HEK293 (cell line): ENCODE data around the gene FNTB.

Source experiments
- EGR2 ChIP-seq: fragments of 450-650 bp; formaldehyde crosslinking; IDR thresholded peaks from 2 replicates; pipeline ENCODE4 v1.5.1; 2016; ENCODE audit warnings: low read depth, missing biosample characterization, missing genetic modification characterization
- IKZF3 ChIP-seq: fragments of 450-650 bp; IDR thresholded peaks from 2 replicates; pipeline ENCODE4 v1.5.0; 2018; ENCODE audit warnings: missing biosample characterization, mild to moderate bottlenecking, missing genetic modification characterization, moderate library complexity
- KLF1 ChIP-seq: fragments of 450-650 bp; formaldehyde crosslinking; IDR thresholded peaks from 2 replicates; pipeline ENCODE4 v1.5.1; 2016; ENCODE audit warnings: missing biosample characterization, missing genetic modification characterization
- KLF16 ChIP-seq: fragments of 450-650 bp; formaldehyde crosslinking; IDR thresholded peaks from 2 replicates; pipeline ENCODE4 v1.5.1; 2017; ENCODE audit warnings: missing biosample characterization, missing genetic modification characterization
- PATZ1 ChIP-seq: fragments of 450-650 bp; formaldehyde crosslinking; IDR thresholded peaks from 2 replicates; pipeline ENCODE4 v1.5.1; 2016; ENCODE audit warnings: missing biosample characterization, missing genetic modification characterization
- PBX3 ChIP-seq: sonication (generic); formaldehyde crosslinking; IDR thresholded peaks from 2 replicates; pipeline ENCODE4 v1.8.1; 2022; ENCODE audit warnings: mild to moderate bottlenecking, moderate library complexity, missing genetic modification reagents
- ZBTB48 ChIP-seq: fragments of 450-650 bp; formaldehyde crosslinking; IDR thresholded peaks from 2 replicates; pipeline ENCODE4 v1.5.1; 2016; ENCODE audit warnings: missing biosample characterization, missing genetic modification characterization
- ZBTB7A ChIP-seq: fragments of 450-650 bp; formaldehyde crosslinking; IDR thresholded peaks from 2 replicates; pipeline ENCODE4 v1.5.1; 2016; ENCODE audit warnings: low read depth, missing biosample characterization, missing genetic modification characterization
- ZEB2 ChIP-seq: fragments of 450-650 bp; formaldehyde crosslinking; IDR thresholded peaks from 2 replicates; pipeline ENCODE4 v1.5.1; 2016; ENCODE audit warnings: missing biosample characterization, missing genetic modification characterization
- ZFHX2 ChIP-seq: fragments of 450-650 bp; formaldehyde crosslinking; conservative IDR thresholded peaks from 2 replicates; pipeline ENCODE4 v1.5.1; 2016; ENCODE audit warnings: missing biosample characterization, missing genetic modification characterization
- ZFP41 ChIP-seq: fragments of 450-650 bp; formaldehyde crosslinking; IDR thresholded peaks from 2 replicates; pipeline ENCODE4 v1.5.1; 2016; ENCODE audit warnings: missing biosample characterization, missing genetic modification characterization, borderline replicate concordance
- ZNF10 ChIP-seq: fragments of 450-650 bp; formaldehyde crosslinking; IDR thresholded peaks from 2 replicates; pipeline ENCODE4 v1.5.1; 2017; ENCODE audit warnings: missing biosample characterization, missing genetic modification characterization
- ZNF341 ChIP-seq: fragments of 450-650 bp; formaldehyde crosslinking; IDR thresholded peaks from 2 replicates; pipeline ENCODE4; 2016; ENCODE audit warnings: low read depth, missing biosample characterization, missing genetic modification characterization
- ZNF366 ChIP-seq: fragments of 450-650 bp; formaldehyde crosslinking; conservative IDR thresholded peaks from 2 replicates; pipeline ENCODE4 v1.5.1; 2016; ENCODE audit warnings: missing biosample characterization, missing genetic modification characterization
- ZNF394 ChIP-seq: fragments of 450-650 bp; formaldehyde crosslinking; IDR thresholded peaks from 2 replicates; pipeline ENCODE4 v1.5.1; 2016; ENCODE audit warnings: missing biosample characterization, missing genetic modification characterization, mild to moderate bottlenecking, moderate library complexity, borderline replicate concordance
- ZNF580 ChIP-seq: fragments of 450-650 bp; formaldehyde crosslinking; IDR thresholded peaks from 2 replicates; pipeline ENCODE4 v1.5.1; 2016; ENCODE audit warnings: missing biosample characterization, missing genetic modification characterization
- ZNF623 ChIP-seq: fragments of 450-650 bp; formaldehyde crosslinking; IDR thresholded peaks from 2 replicates; pipeline ENCODE4 v1.5.1; 2016; ENCODE audit warnings: missing biosample characterization, missing genetic modification characterization
- ZNF670 ChIP-seq: fragments of 450-650 bp; formaldehyde crosslinking; IDR thresholded peaks from 2 replicates; pipeline ENCODE4 v1.5.1; 2016; ENCODE audit warnings: missing biosample characterization, missing genetic modification characterization, low read depth
- ZNF701 ChIP-seq: fragments of 450-650 bp; formaldehyde crosslinking; IDR thresholded peaks from 2 replicates; pipeline ENCODE4 v1.5.1; 2016; ENCODE audit warnings: missing biosample characterization, missing genetic modification characterization
- ZNF777 ChIP-seq: fragments of 450-650 bp; formaldehyde crosslinking; IDR thresholded peaks from 2 replicates; pipeline ENCODE4 v1.5.1; 2017; ENCODE audit warnings: missing biosample characterization, missing genetic modification characterization, borderline replicate concordance
- ZXDB ChIP-seq: fragments of 450-650 bp; formaldehyde crosslinking; IDR thresholded peaks from 2 replicates; pipeline ENCODE4 v1.5.1; 2016; ENCODE audit warnings: missing biosample characterization, missing genetic modification characterization
- TF ChIP-seq, protein P1 (sequence below): fragments of 450-650 bp; formaldehyde crosslinking; IDR thresholded peaks from 2 replicates; pipeline ENCODE4 v1.5.1; 2016; ENCODE audit warnings: missing biosample characterization, missing genetic modification characterization
- TF ChIP-seq, protein P2 (sequence below): fragments of 450-650 bp; formaldehyde crosslinking; IDR thresholded peaks from 2 replicates; pipeline ENCODE4 v1.5.1; 2016; ENCODE audit warnings: missing biosample characterization, missing genetic modification characterization
- TF ChIP-seq, protein P3 (sequence below): fragments of 450-650 bp; formaldehyde crosslinking; IDR thresholded peaks from 2 replicates; pipeline ENCODE4 v1.5.1; 2017; ENCODE audit warnings: missing biosample characterization, missing genetic modification characterization
- TF ChIP-seq, protein P4 (sequence below): fragments of 450-650 bp; formaldehyde crosslinking; IDR thresholded peaks from 2 replicates; pipeline ENCODE4 v1.5.1; 2017; ENCODE audit warnings: missing biosample characterization, missing genetic modification characterization
- TF ChIP-seq, protein P5 (sequence below): fragments of 450-650 bp; formaldehyde crosslinking; IDR thresholded peaks from 2 replicates; pipeline ENCODE4 v1.5.1; 2016; ENCODE audit warnings: missing biosample characterization, missing genetic modification characterization

Gene FNTB

DNA sequence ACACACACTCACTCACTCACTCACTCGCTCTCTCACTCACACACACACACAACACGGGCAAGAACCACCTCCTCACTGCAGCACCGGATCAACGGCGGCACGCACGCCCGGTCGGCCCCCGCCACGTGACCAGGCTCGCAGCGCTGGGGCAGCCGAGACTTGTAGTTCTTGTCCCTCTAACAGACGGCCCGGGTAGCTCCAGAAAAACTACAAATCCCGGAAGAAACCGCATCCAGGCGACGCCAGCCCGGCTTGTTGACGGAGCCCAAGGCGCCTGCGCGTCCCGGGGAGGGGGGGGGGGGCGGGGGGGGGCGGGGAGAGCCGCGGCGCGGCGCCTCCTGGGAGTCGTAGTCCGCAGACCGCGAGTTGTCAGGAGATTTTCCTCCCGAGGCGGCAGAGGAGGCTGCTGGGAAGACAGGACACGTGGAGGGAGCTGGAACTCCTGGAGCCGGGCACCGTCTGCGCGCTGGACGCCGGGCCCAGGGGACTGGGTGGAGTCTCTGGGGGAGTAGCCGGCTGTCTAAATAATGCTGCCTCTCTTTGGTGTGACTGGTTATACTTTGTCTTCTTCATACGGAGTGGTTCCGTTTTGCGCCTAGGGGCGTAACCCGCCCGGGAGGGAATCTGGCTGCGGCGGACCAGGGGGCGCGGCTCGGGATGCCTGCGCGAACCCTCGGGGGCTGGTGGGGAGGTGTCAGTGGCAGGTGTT lies 115.9 kb downstream of the FNTB start, which contains the start of gene MAX (continued):
- TF ChIP-seq, protein P1, sequence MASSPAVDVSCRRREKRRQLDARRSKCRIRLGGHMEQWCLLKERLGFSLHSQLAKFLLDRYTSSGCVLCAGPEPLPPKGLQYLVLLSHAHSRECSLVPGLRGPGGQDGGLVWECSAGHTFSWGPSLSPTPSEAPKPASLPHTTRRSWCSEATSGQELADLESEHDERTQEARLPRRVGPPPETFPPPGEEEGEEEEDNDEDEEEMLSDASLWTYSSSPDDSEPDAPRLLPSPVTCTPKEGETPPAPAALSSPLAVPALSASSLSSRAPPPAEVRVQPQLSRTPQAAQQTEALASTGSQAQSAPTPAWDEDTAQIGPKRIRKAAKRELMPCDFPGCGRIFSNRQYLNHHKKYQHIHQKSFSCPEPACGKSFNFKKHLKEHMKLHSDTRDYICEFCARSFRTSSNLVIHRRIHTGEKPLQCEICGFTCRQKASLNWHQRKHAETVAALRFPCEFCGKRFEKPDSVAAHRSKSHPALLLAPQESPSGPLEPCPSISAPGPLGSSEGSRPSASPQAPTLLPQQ (tag by site-specific recombination) = 0 out of 2 replicates have a peak, but pooled peaks have one; percentile 4
- peak; percentile 67 for TF ChIP-seq EGR2
- TF ChIP-seq ZEB2 (tag by site-specific recombination) = peak; percentile 63; the same call in 1 of the 2 replicates
- peak; percentile 44; the same call in 1 of the 2 replicates for TF ChIP-seq PBX3 (CRISPR knock-in tag)
- no peak for TF ChIP-seq ZNF670 (tag by site-specific recombination)
- TF ChIP-seq ZNF623 (tag by site-specific recombination) = 0 out of 2 replicates have a peak, but pooled peaks have one; percentile 13
- TF ChIP-seq, protein P2, sequence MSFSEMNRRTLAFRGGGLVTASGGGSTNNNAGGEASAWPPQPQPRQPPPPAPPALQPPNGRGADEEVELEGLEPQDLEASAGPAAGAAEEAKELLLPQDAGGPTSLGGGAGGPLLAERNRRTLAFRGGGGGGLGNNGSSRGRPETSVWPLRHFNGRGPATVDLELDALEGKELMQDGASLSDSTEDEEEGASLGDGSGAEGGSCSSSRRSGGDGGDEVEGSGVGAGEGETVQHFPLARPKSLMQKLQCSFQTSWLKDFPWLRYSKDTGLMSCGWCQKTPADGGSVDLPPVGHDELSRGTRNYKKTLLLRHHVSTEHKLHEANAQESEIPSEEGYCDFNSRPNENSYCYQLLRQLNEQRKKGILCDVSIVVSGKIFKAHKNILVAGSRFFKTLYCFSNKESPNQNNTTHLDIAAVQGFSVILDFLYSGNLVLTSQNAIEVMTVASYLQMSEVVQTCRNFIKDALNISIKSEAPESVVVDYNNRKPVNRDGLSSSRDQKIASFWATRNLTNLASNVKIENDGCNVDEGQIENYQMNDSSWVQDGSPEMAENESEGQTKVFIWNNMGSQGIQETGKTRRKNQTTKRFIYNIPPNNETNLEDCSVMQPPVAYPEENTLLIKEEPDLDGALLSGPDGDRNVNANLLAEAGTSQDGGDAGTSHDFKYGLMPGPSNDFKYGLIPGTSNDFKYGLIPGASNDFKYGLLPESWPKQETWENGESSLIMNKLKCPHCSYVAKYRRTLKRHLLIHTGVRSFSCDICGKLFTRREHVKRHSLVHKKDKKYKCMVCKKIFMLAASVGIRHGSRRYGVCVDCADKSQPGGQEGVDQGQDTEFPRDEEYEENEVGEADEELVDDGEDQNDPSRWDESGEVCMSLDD (tag by site-specific recombination) = peak; percentile 59
- TF ChIP-seq ZNF701 (tag by site-specific recombination) = no peak
- TF ChIP-seq, protein P3, sequence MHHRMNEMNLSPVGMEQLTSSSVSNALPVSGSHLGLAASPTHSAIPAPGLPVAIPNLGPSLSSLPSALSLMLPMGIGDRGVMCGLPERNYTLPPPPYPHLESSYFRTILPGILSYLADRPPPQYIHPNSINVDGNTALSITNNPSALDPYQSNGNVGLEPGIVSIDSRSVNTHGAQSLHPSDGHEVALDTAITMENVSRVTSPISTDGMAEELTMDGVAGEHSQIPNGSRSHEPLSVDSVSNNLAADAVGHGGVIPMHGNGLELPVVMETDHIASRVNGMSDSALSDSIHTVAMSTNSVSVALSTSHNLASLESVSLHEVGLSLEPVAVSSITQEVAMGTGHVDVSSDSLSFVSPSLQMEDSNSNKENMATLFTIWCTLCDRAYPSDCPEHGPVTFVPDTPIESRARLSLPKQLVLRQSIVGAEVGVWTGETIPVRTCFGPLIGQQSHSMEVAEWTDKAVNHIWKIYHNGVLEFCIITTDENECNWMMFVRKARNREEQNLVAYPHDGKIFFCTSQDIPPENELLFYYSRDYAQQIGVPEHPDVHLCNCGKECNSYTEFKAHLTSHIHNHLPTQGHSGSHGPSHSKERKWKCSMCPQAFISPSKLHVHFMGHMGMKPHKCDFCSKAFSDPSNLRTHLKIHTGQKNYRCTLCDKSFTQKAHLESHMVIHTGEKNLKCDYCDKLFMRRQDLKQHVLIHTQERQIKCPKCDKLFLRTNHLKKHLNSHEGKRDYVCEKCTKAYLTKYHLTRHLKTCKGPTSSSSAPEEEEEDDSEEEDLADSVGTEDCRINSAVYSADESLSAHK (tag by site-specific recombination) = peak; percentile 26; the same call in 1 of the 2 replicates
- TF ChIP-seq KLF1 (tag by site-specific recombination) = peak; percentile 94
- TF ChIP-seq ZNF580 (tag by site-specific recombination) = peak; percentile 72; the same call in 1 of the 2 replicates
- 0 out of 2 replicates have a peak, but pooled peaks have one; percentile 31 for TF ChIP-seq ZBTB7A (tag by site-specific recombination)
- TF ChIP-seq ZFP41 (tag by site-specific recombination) = no peak
- TF ChIP-seq, protein P4, sequence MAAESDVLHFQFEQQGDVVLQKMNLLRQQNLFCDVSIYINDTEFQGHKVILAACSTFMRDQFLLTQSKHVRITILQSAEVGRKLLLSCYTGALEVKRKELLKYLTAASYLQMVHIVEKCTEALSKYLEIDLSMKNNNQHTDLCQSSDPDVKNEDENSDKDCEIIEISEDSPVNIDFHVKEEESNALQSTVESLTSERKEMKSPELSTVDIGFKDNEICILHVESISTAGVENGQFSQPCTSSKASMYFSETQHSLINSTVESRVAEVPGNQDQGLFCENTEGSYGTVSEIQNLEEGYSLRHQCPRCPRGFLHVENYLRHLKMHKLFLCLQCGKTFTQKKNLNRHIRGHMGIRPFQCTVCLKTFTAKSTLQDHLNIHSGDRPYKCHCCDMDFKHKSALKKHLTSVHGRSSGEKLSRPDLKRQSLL (tag by site-specific recombination) = peak; percentile 82
- peak; percentile 83; the same call in 1 of the 2 replicates for TF ChIP-seq ZNF10 (tag by site-specific recombination)
- TF ChIP-seq ZXDB (tag by site-specific recombination) = peak; percentile 50
- peak; percentile 93 for TF ChIP-seq IKZF3 (tag by site-specific recombination)
- peak; percentile 81 for TF ChIP-seq ZNF341 (tag by site-specific recombination)
- TF ChIP-seq ZNF366 (tag by site-specific recombination) = peak; percentile 75
- peak; percentile 70 for TF ChIP-seq PATZ1 (tag by site-specific recombination)
- peak; percentile 72 for TF ChIP-seq ZFHX2 (tag by site-specific recombination)
- TF ChIP-seq ZNF394 (tag by site-specific recombination) = peak; percentile 77; the same call in 1 of the 2 replicates
- TF ChIP-seq ZBTB48 (tag by site-specific recombination) = peak; percentile 69; the same call in 1 of the 2 replicates
- TF ChIP-seq ZNF777 (tag by site-specific recombination) = peak; percentile 41; the same call in 1 of the 2 replicates
- TF ChIP-seq, protein P5, sequence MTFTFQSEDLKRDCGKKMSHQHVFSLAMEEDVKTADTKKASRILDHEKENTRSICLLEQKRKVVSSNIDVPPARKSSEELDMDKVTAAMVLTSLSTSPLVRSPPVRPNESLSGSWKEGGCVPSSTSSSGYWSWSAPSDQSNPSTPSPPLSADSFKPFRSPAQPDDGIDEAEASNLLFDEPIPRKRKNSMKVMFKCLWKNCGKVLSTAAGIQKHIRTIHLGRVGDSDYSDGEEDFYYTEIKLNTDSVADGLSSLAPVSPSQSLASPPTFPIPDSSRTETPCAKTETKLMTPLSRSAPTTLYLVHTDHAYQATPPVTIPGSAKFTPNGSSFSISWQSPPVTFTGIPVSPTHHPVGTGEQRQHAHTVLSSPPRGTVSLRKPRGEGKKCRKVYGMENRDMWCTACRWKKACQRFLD (tag by site-specific recombination) = no peak
- peak; percentile 61 for TF ChIP-seq KLF16 (tag by site-specific recombination)
